Measurements from ENCODE around the gene PNPLA3. TPM values are rescaled to one million over a fixed set of nuclear protein-coding genes. Genes with fewer than 3 reads are reported as not detected.

Gene PNPLA3
- total RNA-seq, 2 donors from 2014 or later: 0.39 to 0.58 TPM

- no peak for ATAC-seq
- H3K27ac Mint-ChIP-seq: no peak overlapping the region
- DNase-seq (ENCODE audit: low spot score in 2 of 2): no peak
- no peaks in the 10 kb centered on the region for H3K9me3 Mint-ChIP-seq
- peaks cover 16 to 18% of the 10 kb centered on the region in 2 donors for H3K36me3 Mint-ChIP-seq
These were observed 67.9 kb downstream of the PNPLA3 start for GRCh38 chr22:43991316-43992020.

DNA sequence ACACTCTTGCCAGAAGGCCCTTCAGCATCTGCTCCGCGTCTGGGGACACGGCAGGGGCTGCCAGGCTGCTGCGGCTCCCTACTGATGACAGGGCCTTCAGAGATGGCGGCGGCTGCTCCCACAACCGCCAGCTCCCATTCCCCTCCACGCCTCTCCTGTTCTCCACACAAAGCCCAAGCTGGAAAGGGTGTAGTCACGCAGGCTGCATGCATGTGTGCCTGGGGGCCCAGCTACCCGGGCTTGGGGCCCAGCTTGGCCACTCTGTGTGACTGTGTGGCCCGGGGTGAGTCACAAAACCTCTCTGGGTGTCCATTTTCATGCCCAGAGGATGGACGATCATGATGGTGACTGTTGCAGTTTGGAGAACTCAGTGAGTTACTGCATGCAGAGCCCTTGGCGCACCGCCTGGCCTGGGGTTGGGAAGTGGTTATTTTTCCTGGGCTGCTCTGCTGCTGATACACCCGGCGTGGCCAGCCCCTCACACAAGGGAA lies 68.8 kb downstream of the PNPLA3 start:
- ATAC-seq (no peak), DNase-seq (ENCODE audit: low spot score in 2 of 2) (no peak)
- H3K27ac Mint-ChIP-seq: peak overlapping the region in 1 of 2 donors; percentile 48
- no peaks in the 10 kb centered on the region for H3K9me3 Mint-ChIP-seq
- H3K36me3 Mint-ChIP-seq: peaks cover 19 to 24% of the 10 kb centered on the region in 2 donors

DNA sequence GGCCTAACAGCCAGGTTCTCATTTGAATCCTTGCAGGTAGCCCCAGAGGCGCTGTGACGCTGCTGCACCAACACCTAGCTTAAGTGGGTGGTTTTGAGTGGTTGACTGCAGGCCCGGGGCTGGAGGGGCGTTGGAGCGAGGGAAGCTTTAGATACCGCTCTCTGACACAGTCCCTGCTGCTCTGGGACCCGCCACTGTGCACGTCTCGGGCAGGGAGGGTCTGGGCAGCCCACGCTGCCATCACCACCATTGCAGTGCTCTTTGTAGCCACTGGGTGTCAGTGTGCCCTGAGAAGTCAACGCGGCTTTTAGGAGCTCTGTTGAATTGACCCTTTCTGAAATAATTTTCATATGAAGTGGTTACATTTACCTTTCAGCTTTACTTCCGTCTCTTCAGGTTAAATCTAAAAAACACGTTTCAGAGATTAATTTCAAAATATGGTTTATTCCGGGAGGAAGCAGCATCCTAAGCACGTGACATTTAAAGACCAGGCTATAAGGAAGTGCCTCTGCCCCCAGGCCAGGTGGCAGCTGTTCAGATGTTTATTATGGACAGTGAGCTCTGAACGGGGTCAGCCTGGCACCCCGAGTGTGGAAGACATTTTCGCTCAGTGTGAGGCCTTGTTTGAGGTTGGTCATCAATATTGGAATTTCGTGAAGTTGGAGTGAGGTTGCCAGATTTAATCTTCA lies 69.6 kb downstream of the PNPLA3 start:
- peak in 1 of 2 donors; percentile 64 for DNase-seq (ENCODE audit: low spot score in 2 of 2)
- H3K36me3 Mint-ChIP-seq: peaks cover 21 to 26% of the 10 kb centered on the region in 2 donors
- peak; percentile 59 to 74 for ATAC-seq
- H3K9me3 Mint-ChIP-seq: no peaks in the 10 kb centered on the region
- H3K27ac Mint-ChIP-seq: peak overlapping the region; percentile 39 to 84

DNA sequence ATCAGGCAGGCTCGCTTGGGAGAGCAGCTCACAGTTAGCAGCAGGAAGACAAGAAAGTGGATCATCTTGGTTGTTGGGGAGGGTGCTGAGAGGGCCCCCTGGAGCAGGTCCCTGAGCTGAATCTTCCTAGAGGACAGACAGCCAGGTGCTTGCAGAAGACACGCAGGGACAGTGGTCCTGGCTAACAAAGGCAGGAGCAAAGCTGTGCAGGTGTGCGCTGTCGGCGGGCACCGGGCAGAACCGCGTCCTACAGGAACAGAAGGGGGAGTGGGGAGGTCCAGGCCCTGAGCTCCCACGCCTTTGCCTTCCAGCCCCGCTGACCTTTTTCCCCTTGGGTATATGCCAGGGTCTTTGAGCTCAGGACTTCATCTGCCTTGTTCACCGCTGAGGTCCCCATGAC lies 70.4 kb downstream of the PNPLA3 start:
- ATAC-seq (no peak), DNase-seq (ENCODE audit: low spot score in 2 of 2) (no peak)
- Mint-ChIP-seq H3K36me3 (peaks cover 29 to 30% of the 10 kb centered on the region in 2 donors), H3K9me3 (no peaks in the 10 kb centered on the region), H3K27ac (peak overlapping the region; percentile 34 to 90)

DNA sequence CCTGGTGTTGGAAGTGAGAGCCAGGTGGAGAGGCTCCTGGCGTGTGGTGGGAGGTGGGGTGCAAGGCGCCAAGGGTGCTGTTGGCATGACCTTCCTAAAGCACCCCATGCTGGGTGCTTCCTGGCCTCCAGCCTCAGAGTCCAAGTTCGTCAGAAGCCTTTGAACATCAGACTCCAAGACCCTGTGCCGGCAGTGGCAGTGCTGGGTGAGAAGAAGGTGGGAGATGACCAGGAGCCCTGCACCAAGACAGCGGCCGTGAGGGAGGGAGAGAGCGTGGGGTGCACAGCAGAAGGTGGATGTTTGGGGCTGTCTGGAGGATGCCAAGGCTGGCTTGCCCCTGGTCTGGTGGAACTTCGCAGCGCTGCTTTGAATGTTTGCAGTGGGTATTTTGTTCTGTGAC lies 70.8 kb downstream of the PNPLA3 start:
- Mint-ChIP-seq H3K9me3 (no peaks in the 10 kb centered on the region), H3K36me3 (peaks cover 33% of the 10 kb centered on the region in 2 donors), H3K27ac (peak overlapping the region; percentile 2 to 34)
- no peak for ATAC-seq
- no peak for DNase-seq (ENCODE audit: low spot score in 2 of 2)

- Mint-ChIP-seq H3K27ac (peak overlapping the region; percentile 67 to 95), H3K36me3 (peaks cover 33 to 34% of the 10 kb centered on the region in 2 donors), H3K9me3 (no peaks in the 10 kb centered on the region)
- DNase-seq (ENCODE audit: low spot score in 2 of 2) (no peak), ATAC-seq (no peak)
These were observed 71.6 kb downstream of the PNPLA3 start for GRCh38 chr22:43995057-43995685.

GRCh38 chr22:43995798-43996169 lies 72.2 kb downstream of the PNPLA3 start:
- DNase-seq (ENCODE audit: low spot score in 2 of 2) (no peak), ATAC-seq (peak; percentile 54 to 74)
- Mint-ChIP-seq H3K27ac (peak overlapping the region; percentile 95 to 97), H3K36me3 (peaks cover 33 to 34% of the 10 kb centered on the region in 2 donors), H3K9me3 (no peaks in the 10 kb centered on the region)

GRCh38 chr22:43996170-43996980 lies 72.8 kb downstream of the PNPLA3 start:
- peaks cover 33 to 34% of the 10 kb centered on the region in 2 donors for H3K36me3 Mint-ChIP-seq
- peak overlapping the region; percentile 95 to 97 for H3K27ac Mint-ChIP-seq
- H3K9me3 Mint-ChIP-seq: no peaks in the 10 kb centered on the region
- DNase-seq (ENCODE audit: low spot score in 2 of 2) (peak; percentile 64 to 76), ATAC-seq (peak; percentile 80 to 88)

- peaks cover 33 to 34% of the 10 kb centered on the region in 2 donors for H3K36me3 Mint-ChIP-seq
These were observed 73.3 kb downstream of the PNPLA3 start for GRCh38 chr22:43996981-43997265.

More at GRCh38 chr22:43996981-43997265, 73.3 kb downstream of the PNPLA3 start:
- Mint-ChIP-seq H3K27ac (peak overlapping the region; percentile 60 to 95), H3K9me3 (no peaks in the 10 kb centered on the region)
- ATAC-seq (no peak), DNase-seq (ENCODE audit: low spot score in 2 of 2) (no peak)

Other genes with a start within 250 kb of the PNPLA3 start
- under 1 TPM; 0.27 to 0.80 TPM for gene EFCAB6, start 111.5 kb upstream of the PNPLA3 start, total RNA-seq
- under 1 TPM in 1 of 2 donors, not detected in 1; 0.29 TPM for gene SULT4A1, start 61.3 kb upstream of the PNPLA3 start, total RNA-seq
- gene PNPLA5, start 31.8 kb upstream of the PNPLA3 start, total RNA-seq: not detected
- gene SAMM50, start 31.6 kb downstream of the PNPLA3 start, total RNA-seq: 10 to 100 TPM; 41.7 to 51.1 TPM
- 10 to 100 TPM; 21.6 to 73.7 TPM for gene PARVB, start 100.5 kb downstream of the PNPLA3 start, total RNA-seq